HG03378 (cell line): Measurements from ENCODE around the gene SPRED3.
"Not testable (repeated sequence)": the region's sequence is repeated elsewhere in the genome, so short reads cannot be mapped to it uniquely, and the experiment has no call there.

Experiments used
- ATAC-seq: cut with Tn5 transposase; IDR thresholded peaks from one replicate; pipeline ENCODE4 v1.9.1; 2021; ENCODE audit warnings: mild to moderate bottlenecking, moderate library complexity; ENCODE audit not compliant: unreplicated experiment

SPRED3 gene

GRCh38 chr19:38389957-38390924 lies 1.7 kb downstream of the SPRED3 start:
- ATAC-seq = no peak

DNA sequence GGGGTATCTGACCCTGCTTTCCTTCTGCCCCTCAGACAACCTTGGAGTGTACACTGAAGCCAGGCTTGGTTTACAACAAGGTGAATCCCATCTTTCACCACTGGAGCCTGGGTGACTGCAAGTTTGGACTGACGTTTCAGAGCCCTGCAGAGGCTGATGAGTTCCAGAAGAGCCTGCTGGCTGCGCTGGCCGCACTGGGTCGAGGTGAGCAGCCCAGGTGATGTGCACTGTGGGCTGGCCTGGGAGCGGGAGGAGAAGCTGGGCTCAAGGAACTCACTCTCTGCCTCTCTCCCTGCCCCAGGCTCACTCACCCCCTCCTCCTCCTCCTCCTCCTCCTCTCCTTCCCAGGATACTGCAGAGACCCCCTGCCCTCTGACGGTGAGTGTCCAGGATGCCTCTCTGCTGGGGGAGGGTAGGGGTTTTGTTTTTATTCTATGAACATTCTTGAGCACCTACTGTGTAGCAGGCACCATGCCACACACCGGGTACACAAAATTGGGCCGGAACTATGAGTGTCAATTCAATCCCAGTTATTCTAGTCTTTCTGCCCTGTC lies 3.5 kb downstream of the SPRED3 start:
- ATAC-seq = no peak

DNA sequence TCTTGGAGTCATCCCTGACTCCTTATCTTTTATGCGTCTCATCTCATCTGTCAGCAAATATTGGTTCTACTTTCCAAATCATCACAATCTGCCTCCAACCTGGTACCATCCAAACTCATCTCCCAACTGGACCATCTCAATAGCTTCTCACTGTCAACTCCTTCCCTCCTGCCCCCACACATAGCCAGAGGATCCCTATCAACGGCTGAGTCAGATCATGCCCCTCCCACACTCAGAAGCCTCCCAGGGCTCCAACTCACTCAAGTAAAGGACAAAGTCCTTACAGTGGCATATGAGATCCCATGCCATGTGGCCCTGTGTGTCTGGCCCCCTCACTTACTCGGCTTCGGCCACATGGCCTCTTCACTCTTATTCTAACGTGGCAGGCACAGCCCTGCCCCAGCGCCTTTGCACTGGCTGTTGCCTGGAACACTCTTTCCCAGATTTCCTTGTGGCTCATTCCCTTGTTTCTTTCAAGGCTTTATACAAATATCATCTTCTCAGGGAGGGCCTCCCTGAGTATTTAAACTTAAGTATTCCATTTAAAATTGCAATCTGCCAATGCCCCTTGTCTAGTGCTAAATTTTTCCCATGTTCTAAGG lies 4.3 kb downstream of the SPRED3 start:
- ATAC-seq = no peak

- ATAC-seq = no peak
Measured at GRCh38 chr19:38394488-38394887, 6.0 kb downstream of the SPRED3 start.

DNA sequence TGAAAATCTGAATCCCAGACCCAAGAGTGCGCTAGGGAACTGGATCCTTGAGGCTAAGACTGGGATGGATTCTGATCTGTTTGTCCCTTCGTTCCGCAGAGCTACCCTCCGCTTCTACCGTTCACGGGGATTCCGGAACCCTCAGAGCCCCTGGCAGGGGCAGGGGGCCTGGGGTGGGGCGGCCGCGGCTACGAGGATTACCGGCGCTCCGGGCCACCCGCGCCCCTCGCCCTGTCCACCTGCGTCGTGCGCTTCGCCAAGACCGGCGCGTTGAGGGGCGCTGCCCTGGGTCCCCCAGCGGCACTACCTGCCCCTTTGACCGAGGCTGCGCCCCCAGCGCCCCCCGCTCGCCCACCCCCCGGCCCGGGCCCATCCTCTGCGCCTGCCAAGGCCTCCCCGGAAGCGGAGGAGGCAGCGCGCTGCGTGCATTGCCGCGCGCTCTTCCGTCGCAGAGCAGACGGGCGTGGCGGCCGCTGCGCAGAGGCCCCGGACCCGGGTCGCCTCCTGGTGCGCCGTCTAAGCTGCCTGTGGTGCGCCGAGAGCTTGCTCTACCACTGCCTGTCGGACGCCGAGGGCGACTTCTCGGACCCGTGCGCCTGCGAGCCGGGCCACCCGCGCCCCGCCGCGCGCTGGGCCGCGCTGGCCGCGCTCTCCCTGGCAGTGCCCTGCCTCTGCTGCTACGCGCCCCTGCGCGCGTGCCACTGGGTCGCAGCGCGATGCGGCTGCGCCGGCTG lies 7.1 kb downstream of the SPRED3 start:
- no peak for ATAC-seq

DNA sequence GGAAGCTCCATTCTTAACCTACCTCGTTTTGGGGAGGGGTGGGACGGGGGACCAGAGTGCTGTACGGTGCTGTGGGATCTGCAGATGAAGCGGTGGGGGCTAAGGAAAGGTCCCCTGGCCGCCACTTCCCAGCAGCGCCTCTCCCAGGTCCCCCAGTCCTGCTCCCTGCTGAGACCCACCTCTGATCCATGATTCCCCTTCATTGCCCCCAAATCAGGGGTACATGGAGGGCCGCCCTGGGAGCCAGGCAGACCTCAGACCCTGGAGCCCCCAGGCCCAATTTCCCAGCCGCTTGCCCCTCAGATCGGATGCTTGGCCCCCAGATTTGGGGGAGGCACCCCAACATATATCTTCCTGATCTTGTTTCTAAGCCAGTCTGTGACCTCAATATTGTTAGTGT lies 10.6 kb downstream of the SPRED3 start:
- ATAC-seq = no peak

GRCh38 chr19:38399537-38399936 lies 11.0 kb downstream of the SPRED3 start:
- no peak for ATAC-seq

GRCh38 chr19:38400361-38400760 lies 11.9 kb downstream of the SPRED3 start:
- no peak for ATAC-seq

DNA sequence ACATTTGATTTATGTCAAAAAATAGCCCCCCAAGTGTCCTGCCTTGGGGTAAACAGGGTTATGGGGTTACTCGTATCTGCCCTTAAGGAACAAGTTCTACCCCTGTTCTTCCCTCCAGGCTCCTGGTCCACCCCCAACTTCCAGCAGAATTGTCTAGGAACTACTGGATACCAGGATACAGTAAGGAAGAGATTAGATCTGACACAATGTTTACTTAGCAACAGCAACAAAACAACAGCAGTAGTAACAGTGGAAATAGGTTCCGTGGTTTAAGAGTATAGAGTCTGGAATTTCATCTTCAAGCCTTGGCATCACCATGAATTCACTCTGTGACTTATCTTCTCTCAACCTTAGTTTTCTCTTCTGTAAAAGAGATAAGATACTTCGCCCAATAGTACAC lies 12.7 kb downstream of the SPRED3 start:
- ATAC-seq = no peak

DNA sequence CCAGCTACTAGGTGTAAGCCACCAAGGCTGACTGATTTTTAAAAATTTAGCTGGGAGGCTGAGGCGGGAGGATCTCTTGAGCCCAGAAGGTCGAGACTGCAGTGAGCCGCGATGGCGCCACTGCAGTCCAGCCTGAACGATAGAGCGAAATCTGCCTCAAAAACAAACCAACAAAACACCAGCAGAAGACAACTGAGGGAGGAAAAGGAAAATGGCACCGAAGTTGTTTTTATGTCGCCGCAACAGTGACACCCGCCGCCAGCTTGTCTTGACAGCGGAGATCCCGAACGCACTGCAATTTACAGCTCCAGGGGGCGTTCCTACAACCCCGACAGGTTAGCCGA lies 14.1 kb downstream of the SPRED3 start:
- ATAC-seq = peak; percentile 3

DNA sequence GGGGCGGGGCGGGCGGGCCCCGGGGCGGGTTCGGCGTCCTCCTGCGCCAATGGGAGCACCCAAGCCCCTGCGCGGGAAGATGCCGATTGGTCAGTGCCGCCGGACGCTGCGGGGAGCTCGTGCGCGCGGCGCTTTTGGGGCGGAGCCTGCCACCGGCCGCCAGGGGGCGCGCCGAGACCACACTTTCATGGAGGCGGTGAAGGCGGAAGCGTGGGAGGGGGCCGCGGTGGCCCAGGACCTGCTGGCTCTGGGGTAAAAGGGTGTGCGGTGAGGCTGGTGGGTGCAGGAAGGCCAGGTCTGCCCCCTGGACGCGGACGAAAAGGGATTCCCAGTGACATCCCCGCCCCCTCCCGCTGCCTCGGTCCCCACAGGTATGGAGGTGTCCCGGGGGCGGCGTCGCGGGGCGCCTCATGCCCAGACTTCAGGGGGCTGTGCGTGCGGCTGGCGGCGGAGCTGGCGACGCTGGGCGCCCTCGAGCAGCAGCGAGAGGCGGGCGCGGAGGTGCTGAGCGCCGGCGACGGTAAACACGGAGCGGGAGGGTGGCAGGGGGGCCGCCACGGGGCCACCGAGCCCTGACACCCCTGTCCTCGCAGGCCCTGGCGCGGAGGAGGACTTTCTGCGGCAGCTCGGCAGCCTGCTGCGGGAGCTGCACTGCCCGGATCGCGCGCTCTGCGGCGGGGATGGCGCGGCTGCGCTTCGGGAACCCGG lies 14.6 kb downstream of the SPRED3 start, which contains the start of gene FAM98C:
Gene FAM98C, plus strand, starts transcription at position 127 of the 708 bp plus-strand sequence. Its CDS starts 61 bp downstream, at position 188.
- ATAC-seq = peak; percentile 89

GRCh38 chr19:38404858-38405257 lies 16.4 kb downstream of the SPRED3 start:
- no peak for ATAC-seq

DNA sequence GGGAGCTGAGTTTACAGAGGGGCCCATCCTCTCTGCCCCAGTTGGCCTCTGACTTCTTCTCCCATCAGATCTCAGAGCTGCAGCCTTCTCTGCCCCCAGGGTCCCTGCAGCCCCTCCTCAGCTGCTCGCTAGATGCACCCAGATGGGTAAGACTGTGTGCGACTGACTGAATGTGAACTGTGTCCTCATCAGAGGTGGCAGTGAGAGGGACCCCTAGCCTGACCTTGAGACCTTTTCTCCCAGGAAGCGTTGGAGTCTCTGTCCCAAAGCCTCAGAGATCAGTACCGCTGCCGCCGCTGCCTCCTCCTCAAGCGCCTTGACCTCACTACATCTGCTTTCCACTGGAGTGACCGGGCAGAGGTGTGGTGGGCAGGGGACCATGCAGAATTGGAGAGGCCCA lies 16.8 kb downstream of the SPRED3 start:
- no peak for ATAC-seq

GRCh38 chr19:38409631-38410133 lies 21.2 kb downstream of the SPRED3 start:
- ATAC-seq = no peak

DNA sequence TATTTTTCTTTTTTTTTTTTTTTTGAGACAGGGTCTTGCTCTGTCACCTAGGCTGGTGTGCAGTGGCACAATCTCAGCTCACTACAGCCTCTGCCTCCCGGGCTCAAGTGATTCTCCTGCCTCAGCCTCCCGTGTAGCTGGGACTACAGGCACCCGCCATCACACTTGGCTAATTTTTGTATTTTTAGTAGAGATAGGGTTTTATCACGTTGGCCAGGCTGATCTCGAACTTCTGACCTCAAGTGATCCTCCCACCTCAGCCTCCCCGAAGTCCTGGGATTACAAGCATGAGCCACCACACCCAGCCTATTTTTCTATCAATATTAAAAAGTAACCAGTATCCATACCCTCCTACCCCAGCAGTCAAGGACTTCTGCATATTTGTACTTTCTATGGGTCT lies 21.9 kb downstream of the SPRED3 start:
- not testable (repeated sequence) for ATAC-seq

DNA sequence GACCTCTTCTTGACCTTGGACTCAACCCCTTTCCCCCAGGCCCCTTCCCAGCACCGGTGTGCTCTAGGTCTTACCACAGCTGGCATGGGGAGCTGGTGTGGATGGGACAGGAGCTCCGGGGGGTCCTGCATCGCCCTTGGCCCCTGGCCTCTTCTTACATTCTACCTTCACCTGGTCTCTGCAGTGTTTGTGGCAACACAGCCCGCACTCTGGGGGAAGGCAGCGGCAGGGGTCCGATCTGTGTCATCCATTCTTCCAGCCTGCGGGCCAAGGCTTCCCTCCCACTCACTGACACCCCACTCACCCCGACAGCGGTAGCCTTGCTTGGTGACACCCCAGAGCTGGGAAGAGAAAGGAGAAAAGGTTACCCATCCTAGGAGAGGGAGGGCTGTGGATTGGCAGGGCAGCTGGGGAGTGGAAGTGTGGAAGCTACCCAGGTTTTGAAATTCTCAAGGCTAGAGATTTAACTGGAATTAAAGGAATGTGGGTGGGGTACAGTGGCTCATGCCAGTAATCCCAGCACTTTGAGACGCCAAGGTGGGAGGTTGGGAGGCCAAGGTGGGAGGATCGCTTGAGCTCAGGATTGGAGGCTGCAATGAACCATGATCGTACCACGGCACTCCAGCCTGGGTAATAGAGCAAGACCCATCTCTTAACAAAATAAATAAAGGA lies 22.7 kb downstream of the SPRED3 start:
- ATAC-seq = no peak

DNA sequence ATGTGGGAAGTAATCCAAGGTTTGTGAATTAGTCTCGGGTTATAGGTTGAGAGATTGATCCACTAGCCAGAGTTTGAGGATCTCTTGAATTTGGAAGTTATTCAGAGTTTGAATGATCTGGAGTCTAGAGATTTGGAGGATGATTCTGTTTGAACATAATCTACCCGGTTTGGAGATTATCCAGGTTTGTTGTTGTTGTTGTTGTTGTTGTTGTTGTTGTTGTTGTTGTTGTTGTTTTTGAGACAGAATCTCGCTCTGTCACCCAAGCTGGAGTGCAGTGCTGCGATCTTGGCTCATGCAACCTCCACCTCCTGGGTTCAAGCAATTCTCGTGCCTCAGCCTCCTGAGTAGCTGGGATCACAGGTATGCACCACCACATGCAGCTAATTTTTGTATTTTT lies 23.4 kb downstream of the SPRED3 start:
- not testable (repeated sequence) for ATAC-seq

DNA sequence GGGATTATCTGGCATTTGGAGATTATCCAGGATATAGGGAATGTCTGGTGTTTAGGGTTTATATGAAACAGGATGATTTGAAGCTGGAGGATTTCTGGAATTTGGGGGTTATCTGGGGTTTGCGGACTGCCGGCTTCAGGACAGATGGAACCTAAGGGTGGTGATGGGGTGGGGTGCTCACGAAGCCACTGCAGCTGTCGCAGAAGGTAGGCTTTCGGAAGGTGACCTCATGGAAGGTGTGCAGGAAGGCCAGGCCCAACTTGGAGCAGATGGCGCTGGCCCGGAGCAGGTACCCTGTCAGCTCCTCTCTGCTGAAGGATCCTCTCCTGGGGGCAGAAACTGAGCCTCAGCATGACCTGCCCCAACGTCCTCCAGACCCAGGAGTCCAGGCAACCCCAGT lies 24.0 kb downstream of the SPRED3 start:
- no peak for ATAC-seq

DNA sequence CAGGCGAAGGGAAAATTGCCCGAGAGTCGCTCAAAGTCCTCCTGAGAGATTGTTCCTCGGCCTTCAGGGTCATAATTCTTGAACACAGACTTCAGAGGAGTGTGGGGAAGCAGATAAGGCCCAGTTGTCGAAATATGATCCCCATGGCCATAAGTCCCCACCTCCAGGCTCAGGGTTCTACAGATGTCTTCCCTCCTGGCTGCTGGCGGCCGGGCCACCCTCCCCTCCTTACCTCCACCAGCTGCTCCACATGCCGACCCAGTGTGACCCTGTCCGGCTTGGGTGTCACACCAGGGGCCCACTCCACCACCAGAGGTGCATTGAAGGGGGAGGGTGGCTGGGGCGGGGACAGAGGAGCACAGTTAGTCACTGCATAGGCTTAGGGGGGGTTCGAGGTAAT lies 24.5 kb downstream of the SPRED3 start:
- no peak for ATAC-seq

- no peak for ATAC-seq
Measured at GRCh38 chr19:38413416-38413815, 24.9 kb downstream of the SPRED3 start.
